GM18526 (cell line): ENCODE data around the gene LRRC45.
A peak's percentile ranks its signal among the peaks of the same experiment; 100 is the strongest.

Experiments
- POLR2A ChIP-seq: IDR thresholded peaks from 3 replicates; pipeline ENCODE4 v1.6.1; 2011; ENCODE audit not compliant: insufficient read length; ENCODE audit errors: extremely low read depth

Gene LRRC45

DNA sequence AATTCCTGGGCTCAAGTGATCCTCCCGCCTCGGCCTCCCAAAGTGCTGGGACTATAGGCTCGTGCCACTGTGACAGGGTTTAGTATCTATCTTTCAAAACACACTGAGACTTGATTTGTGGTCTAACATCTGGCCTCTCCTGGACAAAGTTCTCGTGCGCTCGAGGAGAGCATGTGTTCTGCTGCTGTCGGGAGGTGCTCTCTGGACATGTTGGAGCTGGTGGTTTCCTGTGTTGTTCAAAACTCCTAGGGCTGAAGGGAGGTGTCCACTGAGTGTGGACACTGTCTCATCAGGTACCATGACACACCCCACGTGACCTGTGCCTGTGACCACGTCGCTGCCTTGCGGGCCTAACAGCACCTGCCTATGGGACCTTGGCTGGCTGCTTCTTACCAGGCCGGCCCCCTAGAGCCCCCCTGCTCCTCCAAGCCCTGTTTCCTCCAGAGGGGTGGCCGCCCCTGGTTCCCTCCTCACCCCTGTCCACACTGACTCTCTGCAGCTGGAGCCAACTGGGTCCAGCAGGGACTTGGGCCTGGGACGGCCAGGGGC lies 22.9 kb downstream of the LRRC45 start:
- TF ChIP-seq POLR2A, result no peak

DNA sequence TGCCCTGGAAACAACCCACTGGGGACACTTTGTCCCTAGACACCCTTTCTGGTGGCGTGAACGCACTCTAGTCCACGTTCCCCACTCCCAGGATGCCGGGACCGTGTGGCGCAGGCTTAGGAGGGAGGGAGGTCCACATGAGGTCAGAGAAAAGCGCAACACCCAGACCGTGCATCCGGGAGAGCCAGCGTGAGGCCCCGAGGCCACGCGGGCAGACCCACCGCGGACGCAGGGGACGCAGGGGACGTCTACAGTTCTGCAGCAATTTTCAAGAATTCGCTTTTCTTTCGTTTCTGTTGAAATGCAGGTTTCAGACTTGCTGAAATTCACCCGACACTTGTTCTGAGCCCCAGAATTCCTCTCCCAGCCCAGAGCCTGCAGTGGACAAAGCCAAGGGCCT lies 23.8 kb downstream of the LRRC45 start:
- no peak for TF ChIP-seq POLR2A

DNA sequence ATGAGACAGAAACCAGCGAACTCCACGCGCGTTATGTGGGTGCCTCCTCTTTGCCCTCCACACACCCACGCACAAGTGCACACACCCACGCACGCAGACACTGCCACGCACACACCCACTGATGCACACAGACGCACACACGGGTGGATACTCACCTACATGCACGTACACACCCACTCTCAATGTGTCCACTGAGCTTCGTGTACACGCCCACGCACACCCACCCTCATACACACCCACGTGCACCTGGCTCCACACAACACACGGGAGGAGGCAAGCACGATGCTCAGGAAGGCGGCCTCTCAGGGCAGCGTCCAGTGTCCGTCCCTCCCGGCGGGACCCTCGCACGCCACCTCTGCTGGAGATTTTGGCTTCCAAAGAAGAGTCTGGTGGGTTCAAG lies 24.3 kb downstream of the LRRC45 start:
- TF ChIP-seq POLR2A, result no peak

DNA sequence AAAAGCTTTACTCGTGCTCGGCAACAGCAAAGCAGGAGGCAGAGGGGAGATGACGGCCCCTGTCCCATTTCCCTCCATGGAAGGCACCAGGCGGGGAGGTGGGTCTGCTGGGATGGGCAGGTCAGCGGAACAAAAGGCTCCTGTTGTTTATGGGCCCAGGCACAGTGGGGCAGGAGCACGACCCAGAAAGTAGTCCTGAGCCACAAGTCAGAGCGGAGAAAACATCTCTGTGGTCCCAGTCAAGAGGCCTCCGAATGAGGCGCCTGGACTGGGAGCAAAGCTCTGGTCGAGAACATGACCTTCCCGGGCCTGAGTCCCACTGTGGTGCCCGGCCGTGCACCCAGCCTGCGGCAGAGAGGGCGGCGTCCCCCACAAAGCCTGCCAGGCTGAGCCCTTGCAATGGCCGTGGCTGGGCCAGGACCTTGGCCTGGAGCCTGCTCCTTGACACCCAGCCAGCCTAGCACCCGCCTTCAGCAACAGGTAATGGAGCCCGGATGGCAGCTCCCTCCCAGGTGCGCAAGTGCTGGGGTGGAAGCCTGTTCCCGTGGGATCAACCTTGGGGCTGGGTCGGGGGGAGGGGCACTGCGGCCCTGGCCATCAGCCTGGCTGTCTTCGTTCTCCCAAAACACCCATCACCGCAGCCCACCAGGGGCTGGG lies 24.9 kb downstream of the LRRC45 start:
- TF ChIP-seq POLR2A, result no peak

DNA sequence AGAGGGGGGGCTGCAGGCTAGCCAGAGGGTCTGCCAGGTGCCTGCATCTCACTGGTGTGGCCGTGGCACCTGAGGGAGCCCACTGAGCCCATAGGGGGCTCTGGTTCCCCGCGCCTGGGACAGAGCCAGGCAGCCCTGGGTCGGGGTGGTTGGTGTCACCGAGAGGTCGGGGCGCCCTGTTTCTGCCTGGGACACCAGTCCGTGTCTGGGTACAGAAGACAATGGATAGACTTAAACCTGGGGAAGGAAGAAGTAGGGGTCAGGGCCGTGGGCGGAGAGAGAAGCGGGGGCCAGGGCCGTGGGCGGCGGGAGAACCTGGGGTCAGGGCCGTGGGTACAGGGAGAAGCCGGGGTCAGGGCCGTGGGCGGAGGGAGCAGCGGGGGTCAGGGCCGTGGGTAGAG lies 25.5 kb downstream of the LRRC45 start:
- TF ChIP-seq POLR2A, result no peak

- no peak for TF ChIP-seq POLR2A
Observed at GRCh38 chr17:82049106-82049505, 26.0 kb downstream of the LRRC45 start.

- no peak for TF ChIP-seq POLR2A
Observed at GRCh38 chr17:82049521-82049971, 26.4 kb downstream of the LRRC45 start.

GRCh38 chr17:82050152-82050760 lies 27.2 kb downstream of the LRRC45 start:
- TF ChIP-seq POLR2A, result no peak

- no peak for TF ChIP-seq POLR2A
Observed at GRCh38 chr17:82050761-82051641, 27.9 kb downstream of the LRRC45 start.

- TF ChIP-seq POLR2A, result peak; percentile 59
Observed at GRCh38 chr17:82051776-82052637, 28.9 kb downstream of the LRRC45 start, which contains the start of the genes GPS1 and RFNG. Gene GPS1, plus strand, starts transcription at chr17:82051898. Its CDS starts 34 bp downstream, at chr17:82051932. Gene RFNG, minus strand, starts transcription at chr17:82051811. Its CDS starts 45 bp downstream, at chr17:82051766.

DNA sequence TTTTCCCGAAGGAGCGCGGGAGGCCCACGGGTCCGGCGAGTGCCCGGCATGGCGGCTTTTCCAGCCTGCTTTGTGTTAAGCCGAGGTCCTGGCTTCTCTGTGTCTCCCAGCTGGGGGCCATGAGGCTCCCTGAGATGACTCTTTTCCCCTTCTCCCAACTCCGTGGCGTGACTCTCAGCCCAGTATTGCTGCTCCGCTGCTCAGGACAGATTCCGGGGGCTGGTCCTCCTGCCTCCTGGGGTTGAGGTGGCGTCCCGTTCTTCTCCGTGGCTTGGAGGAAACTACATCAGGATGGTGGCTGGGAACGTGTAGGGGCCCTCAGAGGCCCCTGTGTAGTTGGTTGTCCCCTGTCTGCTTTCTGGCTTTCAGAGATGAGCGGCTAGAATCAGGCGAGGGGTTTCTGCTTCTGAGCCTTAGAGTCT lies 29.5 kb downstream of the LRRC45 start:
- TF ChIP-seq POLR2A, result no peak

DNA sequence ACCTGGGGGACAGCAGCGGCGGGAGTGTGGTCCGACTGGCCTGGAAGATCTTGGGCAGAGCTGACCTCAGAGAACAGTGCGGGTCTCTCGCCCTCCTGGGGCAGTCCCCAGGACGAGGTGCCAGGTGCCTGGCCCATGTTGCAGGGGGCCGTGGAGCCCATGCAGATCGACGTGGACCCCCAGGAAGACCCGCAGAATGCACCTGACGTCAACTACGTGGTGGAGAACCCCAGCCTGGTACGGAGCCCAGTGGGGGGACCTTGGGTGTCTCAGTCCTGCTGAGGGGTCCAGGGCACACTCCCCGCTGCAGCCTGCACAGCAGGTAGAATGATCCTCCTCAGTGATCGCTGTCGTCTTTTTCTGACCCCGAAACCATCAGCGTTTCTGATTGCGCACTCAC lies 30.0 kb downstream of the LRRC45 start:
- no peak for TF ChIP-seq POLR2A

DNA sequence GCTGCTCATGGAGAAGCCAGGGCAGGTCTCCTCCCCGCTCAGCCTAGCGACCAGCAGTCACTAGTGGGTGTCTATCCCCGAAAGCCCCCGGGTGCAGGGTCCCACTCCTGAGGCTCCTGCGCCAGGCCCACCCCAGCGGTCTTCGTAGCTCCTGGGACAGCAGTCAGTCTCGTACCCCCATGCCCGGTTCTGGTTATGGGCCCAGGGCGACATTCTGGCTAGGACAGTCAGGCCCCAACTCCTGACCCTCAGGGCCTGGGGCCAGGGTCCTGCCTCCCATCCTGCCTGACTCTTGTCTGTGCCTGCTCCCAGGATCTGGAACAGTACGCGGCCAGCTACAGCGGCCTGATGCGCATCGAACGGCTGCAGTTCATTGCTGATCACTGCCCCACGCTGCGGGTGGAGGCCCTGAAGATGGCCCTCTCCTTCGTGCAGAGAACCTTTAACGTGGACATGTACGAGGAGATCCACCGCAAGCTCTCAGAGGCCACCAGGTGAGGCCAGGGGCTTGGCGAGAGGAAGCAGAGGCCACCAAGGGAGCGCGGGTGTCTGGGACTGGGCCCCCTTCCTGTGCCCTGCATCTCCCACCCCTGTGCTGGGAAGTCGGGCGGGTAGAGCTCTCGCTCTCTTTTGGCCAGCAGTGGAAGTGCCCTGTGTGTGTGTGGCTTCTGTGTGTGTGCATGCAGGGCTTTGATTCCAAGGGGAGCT lies 30.6 kb downstream of the LRRC45 start:
- TF ChIP-seq POLR2A, result no peak
